ENCODE data around the gene CDH13.

CDH13 gene

DNA sequence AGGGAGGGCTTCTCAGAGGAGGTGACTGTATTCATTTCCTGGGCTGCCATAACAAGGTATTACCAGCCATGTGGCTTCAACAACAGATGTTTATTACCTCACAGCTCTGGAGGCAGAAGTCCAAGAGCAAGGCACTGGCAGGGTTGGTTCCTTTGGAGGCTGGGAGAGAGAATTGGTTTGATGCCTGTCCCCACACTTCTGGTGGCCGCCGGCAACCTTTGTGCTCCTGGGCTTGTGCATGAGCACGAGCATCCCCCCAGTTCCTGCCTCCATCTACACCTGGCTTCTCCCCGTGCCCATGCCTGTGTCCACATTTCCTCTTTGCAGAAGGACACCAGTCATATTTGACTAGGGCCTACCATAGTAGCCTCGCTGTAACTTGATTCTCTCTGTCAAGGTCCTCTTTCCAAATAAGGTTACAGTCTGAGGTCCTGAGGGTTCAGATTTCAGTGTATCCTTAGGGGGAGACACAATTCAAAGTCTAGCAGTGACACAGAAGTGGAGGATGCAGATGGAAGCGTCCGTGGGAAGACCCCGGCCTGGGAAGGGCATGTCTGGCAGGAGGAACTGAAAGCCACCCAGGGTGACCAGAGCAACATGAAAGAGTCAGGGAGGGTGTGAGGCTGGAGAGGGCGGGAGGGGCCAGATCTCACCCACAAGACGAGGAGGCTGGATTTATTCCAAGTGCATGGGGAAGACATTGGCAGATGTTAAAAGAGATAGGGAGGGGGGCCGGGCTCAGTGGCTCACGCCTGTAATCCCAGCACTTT, 992.8 kb downstream of the CDH13 start:
- TF ChIP-seq ZFX (IDR thresholded peaks at IDR 0.05; ENCODE audit: borderline replicate concordance), result no peak
- TF ChIP-seq, protein P1, sequence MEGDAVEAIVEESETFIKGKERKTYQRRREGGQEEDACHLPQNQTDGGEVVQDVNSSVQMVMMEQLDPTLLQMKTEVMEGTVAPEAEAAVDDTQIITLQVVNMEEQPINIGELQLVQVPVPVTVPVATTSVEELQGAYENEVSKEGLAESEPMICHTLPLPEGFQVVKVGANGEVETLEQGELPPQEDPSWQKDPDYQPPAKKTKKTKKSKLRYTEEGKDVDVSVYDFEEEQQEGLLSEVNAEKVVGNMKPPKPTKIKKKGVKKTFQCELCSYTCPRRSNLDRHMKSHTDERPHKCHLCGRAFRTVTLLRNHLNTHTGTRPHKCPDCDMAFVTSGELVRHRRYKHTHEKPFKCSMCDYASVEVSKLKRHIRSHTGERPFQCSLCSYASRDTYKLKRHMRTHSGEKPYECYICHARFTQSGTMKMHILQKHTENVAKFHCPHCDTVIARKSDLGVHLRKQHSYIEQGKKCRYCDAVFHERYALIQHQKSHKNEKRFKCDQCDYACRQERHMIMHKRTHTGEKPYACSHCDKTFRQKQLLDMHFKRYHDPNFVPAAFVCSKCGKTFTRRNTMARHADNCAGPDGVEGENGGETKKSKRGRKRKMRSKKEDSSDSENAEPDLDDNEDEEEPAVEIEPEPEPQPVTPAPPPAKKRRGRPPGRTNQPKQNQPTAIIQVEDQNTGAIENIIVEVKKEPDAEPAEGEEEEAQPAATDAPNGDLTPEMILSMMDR (IDR thresholded peaks at IDR 0.05), result no peak
- H3K27ac ChIP-seq, result no peak overlapping the region

GRCh38 chr16:83622010-83622409, 995.2 kb downstream of the CDH13 start:
- no peak overlapping the region for H3K27ac ChIP-seq
- TF ChIP-seq ZFX (IDR thresholded peaks at IDR 0.05; ENCODE audit: borderline replicate concordance), result no peak
- TF ChIP-seq, protein P1 (IDR thresholded peaks at IDR 0.05), result no peak

- H3K27ac ChIP-seq, result no peak overlapping the region
- TF ChIP-seq, protein P1 (IDR thresholded peaks at IDR 0.05), result no peak
- no peak for TF ChIP-seq ZFX (IDR thresholded peaks at IDR 0.05; ENCODE audit: borderline replicate concordance)
Measured at GRCh38 chr16:83623091-83623730, 996.4 kb downstream of the CDH13 start.

GRCh38 chr16:83623892-83624291, 997.1 kb downstream of the CDH13 start:
- no peak overlapping the region for H3K27ac ChIP-seq
- TF ChIP-seq, protein P1 (IDR thresholded peaks at IDR 0.05), result no peak
- TF ChIP-seq ZFX (IDR thresholded peaks at IDR 0.05; ENCODE audit: borderline replicate concordance), result no peak

DNA sequence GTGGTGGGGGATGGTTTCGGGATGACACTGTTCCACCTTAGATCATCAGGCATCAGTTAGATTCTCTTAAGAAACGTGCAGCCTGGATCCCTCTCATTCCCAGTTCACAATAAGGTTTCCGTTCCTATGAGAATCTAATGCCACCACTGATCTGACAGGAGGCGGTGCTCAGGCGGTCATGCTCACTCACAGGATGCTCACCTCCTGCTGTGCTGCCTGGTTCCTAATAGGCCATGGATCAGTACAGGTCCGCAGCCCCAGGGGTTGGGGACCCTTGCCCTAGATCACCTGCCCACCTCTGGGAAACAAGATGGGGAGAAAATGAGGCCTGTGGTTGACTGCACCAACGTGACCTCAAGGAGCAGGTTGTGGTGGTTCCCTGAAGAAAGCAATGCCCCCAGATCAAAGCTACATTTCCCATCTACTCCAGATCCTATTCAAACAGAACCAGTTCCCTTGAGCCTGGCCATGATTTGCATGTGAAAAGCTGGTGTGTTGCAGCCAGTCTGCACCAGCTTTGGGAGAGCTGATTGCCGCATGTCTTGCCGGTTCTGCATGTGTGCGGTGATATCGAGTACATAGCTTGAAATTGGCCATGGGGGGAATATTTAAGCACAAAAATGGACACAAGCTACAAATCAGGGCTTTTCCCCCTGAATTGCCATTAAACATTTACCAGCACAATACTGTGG, 997.8 kb downstream of the CDH13 start:
- TF ChIP-seq, protein P1 (IDR thresholded peaks at IDR 0.05), result no peak
- TF ChIP-seq ZFX (IDR thresholded peaks at IDR 0.05; ENCODE audit: borderline replicate concordance), result no peak
- no peak overlapping the region for H3K27ac ChIP-seq

GRCh38 chr16:83626204-83626603, 999.4 kb downstream of the CDH13 start:
- TF ChIP-seq ZFX (IDR thresholded peaks at IDR 0.05; ENCODE audit: borderline replicate concordance), result no peak
- TF ChIP-seq, protein P1 (IDR thresholded peaks at IDR 0.05), result no peak
- no peak overlapping the region for H3K27ac ChIP-seq
